ENCODE results near the gene NCKAP5.

- TF ChIP-seq, protein P1, sequence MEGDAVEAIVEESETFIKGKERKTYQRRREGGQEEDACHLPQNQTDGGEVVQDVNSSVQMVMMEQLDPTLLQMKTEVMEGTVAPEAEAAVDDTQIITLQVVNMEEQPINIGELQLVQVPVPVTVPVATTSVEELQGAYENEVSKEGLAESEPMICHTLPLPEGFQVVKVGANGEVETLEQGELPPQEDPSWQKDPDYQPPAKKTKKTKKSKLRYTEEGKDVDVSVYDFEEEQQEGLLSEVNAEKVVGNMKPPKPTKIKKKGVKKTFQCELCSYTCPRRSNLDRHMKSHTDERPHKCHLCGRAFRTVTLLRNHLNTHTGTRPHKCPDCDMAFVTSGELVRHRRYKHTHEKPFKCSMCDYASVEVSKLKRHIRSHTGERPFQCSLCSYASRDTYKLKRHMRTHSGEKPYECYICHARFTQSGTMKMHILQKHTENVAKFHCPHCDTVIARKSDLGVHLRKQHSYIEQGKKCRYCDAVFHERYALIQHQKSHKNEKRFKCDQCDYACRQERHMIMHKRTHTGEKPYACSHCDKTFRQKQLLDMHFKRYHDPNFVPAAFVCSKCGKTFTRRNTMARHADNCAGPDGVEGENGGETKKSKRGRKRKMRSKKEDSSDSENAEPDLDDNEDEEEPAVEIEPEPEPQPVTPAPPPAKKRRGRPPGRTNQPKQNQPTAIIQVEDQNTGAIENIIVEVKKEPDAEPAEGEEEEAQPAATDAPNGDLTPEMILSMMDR (IDR thresholded peaks at IDR 0.05) = no peak
- TF ChIP-seq POLR2AphosphoS5 (IDR thresholded peaks at IDR 0.05) = no peak
Measured at GRCh38 chr2:133492719-133493380, 75.4 kb downstream of the NCKAP5 start.

Data from prostate gland (tissue), 2 donors.